PFSK-1 (cell line): ENCODE measurements around the gene COL9A3.

Experiments
- FOXP2 ChIP-seq: optimal IDR thresholded peaks from 2 replicates; pipeline ENCODE3; 2011; ENCODE audit warnings: borderline replicate concordance, control low read depth, inconsistent platforms; ENCODE audit not compliant: insufficient read depth; ENCODE audit errors: extremely low read length, extremely low read depth
- POLR2AphosphoS5 ChIP-seq: IDR thresholded peaks from 2 replicates; pipeline ENCODE4 v1.6.1; 2012; ENCODE audit warnings: low read depth, mild to moderate bottlenecking, control low read depth, low read length, moderate library complexity
- SIN3A ChIP-seq: IDR thresholded peaks from 2 replicates; pipeline ENCODE4 v1.6.1; 2012; ENCODE audit warnings: mild to moderate bottlenecking, low read length, moderate library complexity, borderline replicate concordance; ENCODE audit not compliant: insufficient read depth
- TAF1 ChIP-seq: IDR thresholded peaks from 2 replicates; pipeline ENCODE4 v1.6.1; 2012; ENCODE audit warnings: low read length, control low read depth, borderline replicate concordance; ENCODE audit not compliant: insufficient read depth
- TF ChIP-seq, protein P1 (sequence below), 2 experiments: IDR thresholded peaks; 2 replicates each; pipeline versions ENCODE4 v1.6.1 to v1.8.0; 2011 to 2012; ENCODE audit warnings: low read depth in 2 of 2, low read length in 2 of 2, control low read depth in 1 of 2, inconsistent platforms in 1 of 2, mild to moderate bottlenecking in 1 of 2, moderate library complexity in 1 of 2; ENCODE audit not compliant: insufficient read depth in 1 of 2

COL9A3 gene

DNA sequence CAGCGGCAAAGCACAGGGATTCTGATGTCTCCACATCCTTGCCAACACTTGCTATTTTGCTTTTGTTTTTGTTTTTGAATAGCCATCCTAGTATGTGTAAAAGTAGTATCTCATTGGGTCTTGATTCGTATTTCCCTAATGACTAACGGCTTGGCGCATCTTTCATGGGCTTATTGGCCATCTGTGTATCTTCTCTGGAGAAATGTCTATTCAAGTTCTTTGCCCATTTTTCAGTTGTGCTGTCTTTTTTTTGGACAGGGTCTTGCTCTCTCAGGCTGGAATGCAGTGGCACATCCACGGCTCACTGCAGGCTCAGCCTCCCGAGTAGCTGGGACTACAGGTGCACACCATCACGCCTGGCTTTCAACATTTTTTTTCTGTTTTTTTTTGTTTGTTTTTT lies 27.3 kb downstream of the COL9A3 start:
- TF ChIP-seq FOXP2 (no peak), POLR2AphosphoS5 (no peak), SIN3A (no peak), TAF1 (no peak)
- TF ChIP-seq, protein P1, sequence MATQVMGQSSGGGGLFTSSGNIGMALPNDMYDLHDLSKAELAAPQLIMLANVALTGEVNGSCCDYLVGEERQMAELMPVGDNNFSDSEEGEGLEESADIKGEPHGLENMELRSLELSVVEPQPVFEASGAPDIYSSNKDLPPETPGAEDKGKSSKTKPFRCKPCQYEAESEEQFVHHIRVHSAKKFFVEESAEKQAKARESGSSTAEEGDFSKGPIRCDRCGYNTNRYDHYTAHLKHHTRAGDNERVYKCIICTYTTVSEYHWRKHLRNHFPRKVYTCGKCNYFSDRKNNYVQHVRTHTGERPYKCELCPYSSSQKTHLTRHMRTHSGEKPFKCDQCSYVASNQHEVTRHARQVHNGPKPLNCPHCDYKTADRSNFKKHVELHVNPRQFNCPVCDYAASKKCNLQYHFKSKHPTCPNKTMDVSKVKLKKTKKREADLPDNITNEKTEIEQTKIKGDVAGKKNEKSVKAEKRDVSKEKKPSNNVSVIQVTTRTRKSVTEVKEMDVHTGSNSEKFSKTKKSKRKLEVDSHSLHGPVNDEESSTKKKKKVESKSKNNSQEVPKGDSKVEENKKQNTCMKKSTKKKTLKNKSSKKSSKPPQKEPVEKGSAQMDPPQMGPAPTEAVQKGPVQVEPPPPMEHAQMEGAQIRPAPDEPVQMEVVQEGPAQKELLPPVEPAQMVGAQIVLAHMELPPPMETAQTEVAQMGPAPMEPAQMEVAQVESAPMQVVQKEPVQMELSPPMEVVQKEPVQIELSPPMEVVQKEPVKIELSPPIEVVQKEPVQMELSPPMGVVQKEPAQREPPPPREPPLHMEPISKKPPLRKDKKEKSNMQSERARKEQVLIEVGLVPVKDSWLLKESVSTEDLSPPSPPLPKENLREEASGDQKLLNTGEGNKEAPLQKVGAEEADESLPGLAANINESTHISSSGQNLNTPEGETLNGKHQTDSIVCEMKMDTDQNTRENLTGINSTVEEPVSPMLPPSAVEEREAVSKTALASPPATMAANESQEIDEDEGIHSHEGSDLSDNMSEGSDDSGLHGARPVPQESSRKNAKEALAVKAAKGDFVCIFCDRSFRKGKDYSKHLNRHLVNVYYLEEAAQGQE (IDR thresholded peaks at IDR 0.05; ENCODE audit: insufficient read depth in 1 of 2, low read depth in 2 of 2, low read length in 2 of 2), result no peak

DNA sequence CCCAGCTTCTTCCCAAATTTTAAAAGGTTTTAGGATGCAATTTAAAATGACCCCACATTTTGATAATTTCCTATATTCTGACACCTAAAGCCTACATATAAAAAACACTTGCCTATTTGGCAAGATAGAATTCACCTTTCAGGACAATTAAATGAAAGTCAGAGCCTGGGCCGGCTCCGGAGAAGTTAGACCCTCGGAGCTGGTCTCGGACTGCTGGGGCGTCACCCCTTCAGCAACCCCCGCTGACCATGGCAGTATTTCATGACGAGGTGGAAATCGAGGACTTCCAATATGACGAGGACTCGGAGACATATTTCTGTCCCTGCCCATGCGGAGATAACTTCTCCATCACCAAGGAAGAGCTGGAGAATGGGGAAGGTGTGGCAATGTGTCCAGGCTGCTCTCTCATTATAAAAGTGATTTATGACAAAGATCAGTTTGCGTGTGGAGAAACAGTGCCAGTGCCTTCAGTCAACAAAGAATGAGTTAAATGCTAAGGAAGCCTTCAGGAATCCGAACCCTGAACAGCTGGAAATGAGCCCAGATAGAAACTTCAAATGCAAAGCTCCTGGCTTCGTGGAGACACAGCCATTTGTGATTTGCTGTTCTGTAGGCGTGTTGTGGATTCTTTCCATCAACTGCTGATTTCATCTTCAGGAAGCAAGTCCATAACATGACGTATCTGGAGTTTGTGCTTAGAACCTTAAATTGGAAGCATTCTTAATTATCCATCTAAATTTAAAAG lies 28.7 kb downstream of the COL9A3 start:
- TF ChIP-seq, protein P1 (IDR thresholded peaks at IDR 0.05; ENCODE audit: insufficient read depth in 1 of 2, low read depth in 2 of 2, low read length in 2 of 2), result no peak
- no peak for TF ChIP-seq SIN3A
- no peak for TF ChIP-seq TAF1

DNA sequence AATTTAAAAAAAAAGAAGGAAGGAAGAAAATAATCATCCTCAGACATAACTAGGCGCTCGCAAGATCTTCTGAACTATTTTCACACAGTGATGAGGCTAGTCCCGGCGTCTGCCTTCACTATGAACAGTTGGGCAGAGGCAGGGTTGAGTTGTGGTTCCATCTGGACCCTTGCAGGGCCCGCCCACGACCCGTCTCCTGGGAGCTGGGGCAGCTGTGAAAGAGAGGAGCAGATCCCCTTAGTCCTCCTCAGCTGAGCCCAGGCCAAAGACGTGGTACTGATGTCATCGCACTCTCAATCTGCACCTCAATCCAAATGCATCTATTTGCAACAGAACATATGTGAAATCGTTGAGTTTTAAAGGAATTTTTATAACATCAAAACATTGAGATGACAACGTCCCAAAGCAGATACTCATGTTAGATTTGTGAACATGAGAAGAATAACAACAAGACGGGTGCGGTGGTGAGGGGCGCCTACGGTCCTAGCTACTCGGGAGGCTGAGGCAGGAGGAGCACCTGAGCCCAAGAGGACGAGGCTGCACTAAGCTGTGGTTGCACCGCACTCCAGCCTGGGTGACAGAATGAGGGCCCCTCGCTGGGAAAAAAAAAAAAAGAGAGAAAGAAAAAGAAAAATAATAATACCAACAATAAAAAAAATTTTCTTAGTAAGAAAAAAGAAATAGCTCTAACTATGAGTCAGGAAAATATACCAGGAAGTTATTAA lies 29.5 kb downstream of the COL9A3 start:
- TF ChIP-seq, protein P1 (IDR thresholded peaks at IDR 0.05; ENCODE audit: insufficient read depth in 1 of 2, low read depth in 2 of 2, low read length in 2 of 2), result no peak
- no peak for TF ChIP-seq SIN3A
- no peak for TF ChIP-seq TAF1
- TF ChIP-seq FOXP2, result no peak
- TF ChIP-seq POLR2AphosphoS5, result no peak

DNA sequence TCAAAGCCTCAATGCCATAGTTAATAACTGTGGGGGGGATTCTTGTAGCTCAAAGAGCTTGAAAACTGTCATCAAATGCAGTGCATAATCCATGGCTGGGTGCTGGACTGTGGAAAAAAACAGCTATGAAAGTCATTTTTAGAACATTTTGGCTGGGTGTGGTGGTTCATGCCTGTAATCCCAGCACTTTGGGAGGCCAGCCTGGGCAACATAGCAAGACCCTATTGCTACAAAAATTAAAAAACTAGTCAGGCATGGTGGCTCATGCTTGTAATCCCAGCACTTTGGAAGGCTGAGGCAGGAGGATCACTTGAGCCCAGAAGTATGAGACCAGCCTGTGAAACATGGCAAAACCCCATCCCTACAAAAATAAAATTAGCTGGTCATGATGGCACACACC lies 32.6 kb downstream of the COL9A3 start:
- TF ChIP-seq POLR2AphosphoS5, result no peak
- TF ChIP-seq FOXP2, result no peak
- TF ChIP-seq TAF1, result no peak
- no peak for TF ChIP-seq SIN3A
- TF ChIP-seq, protein P1 (IDR thresholded peaks at IDR 0.05; ENCODE audit: insufficient read depth in 1 of 2, low read depth in 2 of 2, low read length in 2 of 2), result no peak
